H1 (cell line): ENCODE data around the gene GON4L. TPM values are rescaled to one million over a fixed set of nuclear protein-coding genes. Genes with fewer than 3 reads are reported as not detected.

ENCODE experiments used
- CTCF ChIA-PET: fragments of 300-600 bp; sonication (Branson Sonifier 250); formaldehyde crosslinking; loops from one replicate; lab custom pipeline; 2021; ENCODE audit not compliant: partially characterized antibody; lab: Charles Lee
- POLR2A ChIA-PET: fragments of 300-600 bp; sonication (Branson Sonifier 250); formaldehyde crosslinking; loops from one replicate; lab custom pipeline; 2021; ENCODE audit warnings: inconsistent platforms; ENCODE audit not compliant: partially characterized antibody; lab: Charles Lee
- DNase-seq, 2 experiments: peaks; one replicate each; pipeline versions ENCODE4 v3.0.0 to v3.0.0-alpha.2; 2010 to 2022; ENCODE audit warnings: low spot score in 2 of 2, low read depth in 1 of 2, mixed read lengths in 1 of 2
- FAIRE-seq: peaks from 2 replicates; lab custom pipeline; 2011; peaks lifted over from hg19 to GRCh38; lab: Jason Lieb, UNC
- H2AFZ ChIP-seq: 2 replicates; pipeline ENCODE4 v1.8.1; 2012; ENCODE audit warnings: low read length, inconsistent platforms
- H2AK5ac ChIP-seq: 2 replicates; pipeline ENCODE4 v1.6.1; 2013; ENCODE audit warnings: low read depth, low read length
- H2BK120ac ChIP-seq: replicated peaks from 2 replicates; pipeline ENCODE3; 2013; ENCODE audit warnings: low read depth, low read length, inconsistent platforms
- H2BK12ac ChIP-seq: 2 replicates; pipeline ENCODE4 v1.6.1; 2013; ENCODE audit warnings: low read depth, low read length
- H2BK15ac ChIP-seq: 2 replicates; pipeline ENCODE4 v1.6.1; 2013; ENCODE audit warnings: low read length
- H2BK20ac ChIP-seq: 2 replicates; pipeline ENCODE4 v1.6.1; 2013; ENCODE audit warnings: low read length
- H2BK5ac ChIP-seq: 2 replicates; pipeline ENCODE4 v1.6.1; 2013; ENCODE audit warnings: low read depth, low read length
- H3K14ac ChIP-seq: 2 replicates; pipeline ENCODE4 v1.6.1; 2013; ENCODE audit warnings: inconsistent platforms; ENCODE audit not compliant: insufficient read length
- H3K18ac ChIP-seq: 2 replicates; pipeline ENCODE4 v1.6.1; 2013; ENCODE audit warnings: low read length; ENCODE audit errors: extremely low read depth
- H3K23ac ChIP-seq: 2 replicates; pipeline ENCODE4 v1.6.1; 2013; ENCODE audit warnings: inconsistent platforms; ENCODE audit not compliant: insufficient read length
- H3K23me2 ChIP-seq: 2 replicates; pipeline ENCODE4 v1.6.1; 2013; ENCODE audit warnings: low read depth, low read length
- H3K27ac ChIP-seq: 2 replicates; pipeline ENCODE4 v1.6.1; 2011; ENCODE audit warnings: low read depth, low read length, inconsistent platforms
- H3K27me3 ChIP-seq, 4 experiments: replicated peaks in 1 of 4; 1 replicate in 1 of 4; 2 replicates in 3 of 4; pipeline versions ENCODE4 v1.6.1 to v1.8.1; 2011 to 2013; ENCODE audit warnings: low read length in 3 of 4, mild to moderate bottlenecking in 3 of 4, inconsistent platforms in 2 of 4, mixed read lengths in 2 of 4, moderate library complexity in 1 of 4; ENCODE audit not compliant: control insufficient read depth in 3 of 4, insufficient read depth in 3 of 4; ENCODE audit errors: extremely low read depth in 1 of 4
- H3K36me3 ChIP-seq, 4 experiments: 2 replicates each; pipeline versions ENCODE4 v1.6.1 to v1.8.1; 2011 to 2013; ENCODE audit warnings: mild to moderate bottlenecking in 4 of 4, low read length in 3 of 4, moderate library complexity in 2 of 4, control low read depth in 1 of 4, inconsistent platforms in 1 of 4; ENCODE audit not compliant: insufficient read depth in 4 of 4, control insufficient read depth in 2 of 4
- H3K4ac ChIP-seq: replicated peaks from 2 replicates; pipeline ENCODE3; 2013; ENCODE audit warnings: low read length, low read depth, mixed read lengths, inconsistent platforms; ENCODE audit not compliant: insufficient read length
- H3K4me1 ChIP-seq, 4 experiments: replicated peaks in 1 of 4; 1 replicate in 1 of 4; 2 replicates in 3 of 4; pipeline versions ENCODE4 v1.6.1 to v1.8.1; 2011 to 2013; ENCODE audit warnings: low read length in 3 of 4, inconsistent platforms in 2 of 4, mixed read lengths in 1 of 4; ENCODE audit not compliant: insufficient read depth in 4 of 4, control insufficient read depth in 3 of 4
- H3K4me2 ChIP-seq, 2 experiments: 2 replicates each; pipeline versions ENCODE4 v1.6.1 to v1.8.1; 2011 to 2013; ENCODE audit warnings: low read depth in 2 of 2, low read length in 2 of 2, control low read depth in 1 of 2, inconsistent platforms in 1 of 2, mild to moderate bottlenecking in 1 of 2; ENCODE audit not compliant: insufficient read depth in 1 of 2
- H3K4me3 ChIP-seq, 4 experiments: fragments of 200-600, 300-600 bp in 1 of 4; sonication (generic), shearing (Covaris generic), sonication (Bioruptor Twin) in 1 of 4; 2 replicates each; pipeline versions ENCODE4 v1.5.1 to v1.8.1; 2011 to 2016; ENCODE audit warnings: low read length in 4 of 4, low read depth in 3 of 4, control low read depth in 2 of 4, inconsistent platforms in 2 of 4, mild to moderate bottlenecking in 2 of 4, mixed read lengths in 1 of 4, moderate library complexity in 1 of 4; ENCODE audit not compliant: insufficient read depth in 2 of 4; ENCODE audit errors: extremely low read depth in 1 of 4
- H3K56ac ChIP-seq: replicated peaks from 2 replicates; pipeline ENCODE3; 2013; ENCODE audit warnings: low read depth, mild to moderate bottlenecking, mixed read lengths, low read length, inconsistent platforms; ENCODE audit not compliant: insufficient read length
- H3K79me1 ChIP-seq: 2 replicates; pipeline ENCODE4 v1.6.1; 2013; ENCODE audit warnings: low read depth, low read length, control low read depth
- H3K79me2 ChIP-seq, 2 experiments: 2 replicates each; pipeline versions ENCODE4 v1.6.1 to v1.8.1; 2012 to 2013; ENCODE audit warnings: low read length in 2 of 2, mild to moderate bottlenecking in 2 of 2, inconsistent platforms in 1 of 2; ENCODE audit not compliant: insufficient read depth in 2 of 2, control insufficient read depth in 1 of 2
- H3K9ac ChIP-seq, 4 experiments: replicated peaks in 1 of 4; 1 replicate in 1 of 4; 2 replicates in 3 of 4; pipeline versions ENCODE4 v1.6.1 to v1.8.1; 2011 to 2013; ENCODE audit warnings: low read depth in 3 of 4, low read length in 3 of 4, control low read depth in 2 of 4, mild to moderate bottlenecking in 2 of 4, moderate library complexity in 2 of 4, inconsistent platforms in 1 of 4; ENCODE audit errors: extremely low read depth in 1 of 4
- H3K9me3 ChIP-seq, 2 experiments: 2 replicates each; pipeline versions ENCODE4 v1.6.1 to v1.8.1; 2012 to 2013; ENCODE audit warnings: mild to moderate bottlenecking in 2 of 2, moderate library complexity in 2 of 2, control low read depth in 1 of 2, inconsistent platforms in 1 of 2, low read depth in 1 of 2, low read length in 1 of 2, mixed read lengths in 1 of 2; ENCODE audit not compliant: insufficient read depth in 2 of 2
- H4K20me1 ChIP-seq, 2 experiments: replicated peaks in 1 of 2; 2 replicates each; pipeline versions ENCODE3 to v1.8.1; 2011 to 2013; ENCODE audit warnings: inconsistent platforms in 2 of 2, low read length in 2 of 2, mild to moderate bottlenecking in 1 of 2; ENCODE audit not compliant: insufficient read depth in 2 of 2, control insufficient read depth in 1 of 2
- H4K5ac ChIP-seq: 2 replicates; pipeline ENCODE4 v1.6.1; 2013; ENCODE audit warnings: low read length, low read depth, mixed read lengths, inconsistent platforms; ENCODE audit not compliant: insufficient read length
- H4K8ac ChIP-seq: 2 replicates; pipeline ENCODE4 v1.8.0; 2013; ENCODE audit warnings: mild to moderate bottlenecking, moderate library complexity, low read length, inconsistent platforms; ENCODE audit not compliant: insufficient read depth; ENCODE audit errors: extremely low read depth
- H4K91ac ChIP-seq: replicated peaks from 2 replicates; pipeline ENCODE3; 2013; ENCODE audit warnings: low read length, mixed read lengths, inconsistent platforms; ENCODE audit not compliant: insufficient read length
- HDAC2 ChIP-seq, 2 experiments: fragments of 300-600 bp in 1 of 2; sonication (generic) in 1 of 2; IDR thresholded peaks; 2 replicates each; pipeline ENCODE4 v1.6.1; 2011 to 2012; ENCODE audit warnings: low read depth in 2 of 2, low read length in 2 of 2, mild to moderate bottlenecking in 2 of 2, moderate library complexity in 2 of 2, borderline replicate concordance in 1 of 2, inconsistent platforms in 1 of 2
- WGBS, 2 experiments: shearing (Covaris generic) in 1 of 2; methylation state at CpG; one replicate each; pipeline versions ENCODE4 v1.1.6 to v1.1.7; 2013 to 2015; ENCODE audit warnings: low lambda C conversion rate in 2 of 2, mixed read lengths in 2 of 2, inconsistent platforms in 1 of 2, low coverage in 1 of 2, missing lambda C conversion rate in 1 of 2; ENCODE audit not compliant: insufficient replicate concordance in 2 of 2, insufficient coverage in 1 of 2, insufficient read length in 1 of 2; ENCODE audit errors: extremely low coverage in 1 of 2, missing lambda C conversion rate in 1 of 2; 5-methylcytosine and 5-hydroxymethylcytosine counted together
- polyA plus RNA-seq, 7 experiments: library from polyadenylated mRNA; depleted of rRNA in 3 of 7; stranded (reverse) in 5 of 7; unstranded in 2 of 7; fragments of >200 nt in 5 of 7; fragments of 200-250 nt in 2 of 7; gene quantifications; 1 replicate in 5 of 7; 2 replicates in 1 of 7; 4 replicates in 1 of 7; pipeline versions ENCODE4 v1.2.1 to v1.2.3, GENCODE V29; 2011 to 2013; ENCODE audit warnings: missing spikeins in 2 of 7, mixed read lengths in 2 of 7
- total RNA-seq: library from RNA; stranded (reverse); fragmentation: NEBNext Ultra II Directional; extraction: Animal tissue kit (Norgen Biotek cat#: 25700); gene quantifications from 2 replicates; pipeline ENCODE4 v1.2.1, GENCODE V29; 2021

Gene GON4L
- total and polyA plus RNA-seq, 2 of the 8 experiments (the other 6 are each of a cell fraction or from before 2014, with no cell fraction given), result 26.2 to 52.1 TPM

GRCh38 chr1:155861896-155862295 is 4.9 kb upstream of the GON4L start:
- peaks cover 0 to 6% (median 2%) of the 10 kb centered on the region in 4 experiments; a peak in 3 of 7 replicates for H3K4me1 ChIP-seq
- no peaks in the 10 kb centered on the region for H3K79me1 ChIP-seq
- no peak overlapping the region for H2BK120ac ChIP-seq
- H2AK5ac ChIP-seq, result no peak overlapping the region
- WGBS, 2 experiments, result 86% methylated on average over 2 of the region's 2 CpGs; no CpG with 5 or more reads in 1 of the 2 experiments
- H3K4ac ChIP-seq, result no peak overlapping the region
- H4K91ac ChIP-seq, result no peak overlapping the region
- H3K56ac ChIP-seq, result no peak overlapping the region
- POLR2A ChIA-PET, result no interaction called here
- H3K9me3 ChIP-seq, result no peaks in the 10 kb centered on the region
- no peak overlapping the region for H2BK12ac ChIP-seq
- H3K79me2 ChIP-seq, result peaks cover 0 to 1% of the 10 kb centered on the region in 2 experiments; a peak in 1 of 4 replicates
- no peak overlapping the region for H3K9ac ChIP-seq
- H4K5ac ChIP-seq, result no peak overlapping the region
- H3K27me3 ChIP-seq, result no peaks in the 10 kb centered on the region
- FAIRE-seq (no peak), DNase-seq (no peak)
- CTCF ChIA-PET, result interaction anchor here (0.6 to 1.5 kb wide), 7 partner anchors 18 to 741 kb away, joined by 3 to 4 read pairs (median 3); partner anchors contain the start of gene ARHGEF2
- H4K20me1 ChIP-seq, result peaks cover 0 to 2% of the 10 kb centered on the region in 2 experiments
- H4K8ac ChIP-seq, result no peak overlapping the region
- H3K23ac ChIP-seq, result no peak overlapping the region
- H3K4me3 ChIP-seq, result no peak overlapping the region
- H2AFZ ChIP-seq, result no peak overlapping the region
- H2BK20ac ChIP-seq, result no peak overlapping the region
- H3K18ac ChIP-seq, result no peak overlapping the region
- peaks cover 5% of the 10 kb centered on the region for H3K23me2 ChIP-seq
- H3K36me3 ChIP-seq, result no peaks in the 10 kb centered on the region
- H2BK15ac ChIP-seq, result no peak overlapping the region
- no peak overlapping the region for H3K14ac ChIP-seq
- H2BK5ac ChIP-seq, result no peak overlapping the region
- no peak overlapping the region for H3K27ac ChIP-seq
- H3K4me2 ChIP-seq, result no peak overlapping the region
- no peak for TF ChIP-seq HDAC2 (IDR thresholded peaks at IDR 0.05; ENCODE audit: borderline replicate concordance in 1 of 2, low read depth in 2 of 2, low read length in 2 of 2)
